ELR (cell line): ENCODE data around the gene GYPE.
"Not testable (repeated sequence)": the region's sequence is repeated elsewhere in the genome, so short reads cannot be mapped to it uniquely, and the experiment has no call there.

ENCODE experiments used
- DNase-seq: peaks from one replicate; pipeline ENCODE4 v3.0.0-alpha.2; 2015; ENCODE audit warnings: low read depth

The GYPE gene

DNA sequence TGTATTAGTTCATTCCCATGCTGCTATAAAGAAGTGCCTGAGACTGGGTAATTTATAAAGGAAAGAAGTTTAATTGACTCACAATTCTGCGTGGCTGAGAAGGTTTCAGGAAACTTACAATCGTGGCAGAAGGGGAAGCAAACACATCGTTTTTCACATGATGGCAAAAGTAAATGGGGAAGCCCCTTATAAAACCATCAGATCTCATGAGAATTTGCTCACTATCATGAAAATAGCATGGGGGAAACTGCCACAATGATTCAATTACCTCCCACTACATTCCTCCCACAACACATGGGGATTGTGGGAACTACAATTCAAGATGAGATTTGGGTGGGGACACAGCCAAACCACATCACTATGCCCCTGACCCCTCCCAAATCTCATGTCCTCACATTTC is 35.4 kb downstream of the GYPE start:
- DNase-seq: not testable (repeated sequence)

DNA sequence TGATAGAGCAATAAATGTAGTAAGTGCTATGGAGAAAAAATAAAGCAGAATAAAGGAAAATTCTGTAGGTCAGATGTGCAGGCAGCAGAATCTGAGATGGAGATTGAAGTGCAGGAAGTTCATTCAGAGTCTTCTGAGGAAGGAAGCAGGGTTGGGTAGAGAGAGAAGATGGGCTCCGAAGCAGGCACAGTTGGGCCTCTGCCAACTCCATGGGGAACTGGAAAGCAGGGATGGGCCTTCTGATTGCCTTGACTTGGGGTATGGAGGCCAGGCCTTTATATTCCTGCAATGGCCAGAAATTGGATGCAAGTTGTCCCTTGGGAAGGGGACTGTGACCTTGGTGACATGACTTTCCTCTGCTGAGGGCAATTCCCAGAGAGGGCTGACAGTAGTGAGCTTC is 42.6 kb downstream of the GYPE start:
- not testable (repeated sequence) for DNase-seq

DNA sequence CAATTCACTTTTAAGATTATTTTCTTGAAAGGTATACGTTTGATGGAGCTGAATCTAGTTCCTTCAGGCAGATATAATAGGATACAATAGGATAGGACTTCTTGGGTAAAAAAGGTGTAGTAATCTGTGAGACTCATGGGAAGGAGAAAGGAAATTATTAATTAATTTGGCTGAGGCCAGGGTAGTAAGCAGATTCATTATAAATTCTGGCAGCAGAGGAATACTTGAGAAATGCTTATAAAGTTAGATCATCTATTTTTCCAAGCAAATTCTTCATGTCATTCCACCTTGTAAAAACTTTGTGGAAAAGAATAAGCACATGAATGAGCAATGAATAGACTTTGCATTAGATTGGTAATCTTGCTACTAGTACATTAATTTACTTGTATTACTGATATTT is 46.9 kb downstream of the GYPE start:
- DNase-seq: no peak

DNA sequence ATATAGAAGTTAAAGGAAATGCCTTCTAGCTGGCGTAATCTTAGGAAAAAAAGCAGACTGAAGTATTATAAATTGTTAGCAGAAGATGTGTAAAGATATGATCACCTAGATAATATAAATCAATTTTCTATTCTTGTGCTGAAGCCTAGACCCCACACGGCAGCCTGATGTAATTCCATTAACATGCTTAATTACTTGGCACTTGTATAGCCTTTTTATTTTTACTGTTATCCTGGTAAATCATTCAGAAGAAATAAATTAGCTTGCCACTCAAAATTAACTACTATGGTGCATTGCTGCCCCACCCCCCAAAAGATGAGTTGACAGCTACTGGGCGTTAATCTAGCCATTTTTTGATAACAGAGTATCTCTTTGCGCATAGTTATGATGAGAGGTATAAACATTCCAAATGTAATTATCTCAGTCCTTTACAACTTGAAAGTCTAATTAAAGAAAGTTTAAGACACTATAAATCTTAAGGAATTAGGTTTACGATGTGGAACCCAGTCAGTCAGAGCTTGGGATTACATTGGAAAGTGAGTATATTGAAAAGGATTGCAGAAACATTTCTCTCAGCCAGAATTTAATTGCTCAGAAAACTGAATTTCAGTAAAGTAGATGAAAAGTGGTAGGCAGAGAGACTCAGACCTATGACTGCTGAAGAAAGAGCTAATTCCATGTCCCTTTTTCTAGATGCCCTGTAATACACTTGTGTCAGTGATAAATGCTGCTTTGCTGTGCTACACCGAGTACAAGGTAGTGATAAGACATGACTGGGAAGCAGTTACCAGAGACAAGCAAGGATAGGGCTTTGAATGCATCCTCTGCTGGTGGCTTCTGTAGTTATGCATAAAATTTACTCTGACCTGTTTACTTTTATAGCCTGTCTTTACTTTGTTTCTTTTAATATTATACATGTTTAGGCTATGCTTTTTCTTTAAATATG is 47.7 kb downstream of the GYPE start:
- DNase-seq: not testable (repeated sequence)

DNA sequence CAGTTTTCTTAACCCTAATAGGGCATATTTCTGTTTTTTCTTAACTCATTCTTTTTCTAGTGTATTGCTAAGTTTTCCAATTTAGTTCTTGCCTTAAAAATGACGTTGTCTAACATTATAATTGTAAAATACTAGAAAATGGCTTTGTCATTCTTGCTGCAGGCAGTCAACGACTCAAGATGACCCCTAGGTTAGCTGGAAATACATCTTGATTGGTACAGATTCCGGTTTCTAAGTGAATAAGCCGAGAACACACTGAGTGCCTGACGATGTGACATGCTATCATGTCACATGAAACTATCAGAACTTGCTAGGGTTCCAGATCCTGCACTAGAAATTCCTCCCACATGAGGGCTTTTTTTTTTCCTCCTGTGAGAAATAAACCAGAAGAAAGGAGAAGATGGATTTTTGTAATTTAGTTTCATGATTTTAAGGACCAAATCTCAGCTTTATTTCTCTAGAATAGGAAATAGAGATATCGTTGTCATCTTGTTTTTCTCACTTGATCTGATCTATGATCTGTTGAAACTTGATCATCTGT is 49.3 kb downstream of the GYPE start:
- DNase-seq: not testable (repeated sequence)

DNA sequence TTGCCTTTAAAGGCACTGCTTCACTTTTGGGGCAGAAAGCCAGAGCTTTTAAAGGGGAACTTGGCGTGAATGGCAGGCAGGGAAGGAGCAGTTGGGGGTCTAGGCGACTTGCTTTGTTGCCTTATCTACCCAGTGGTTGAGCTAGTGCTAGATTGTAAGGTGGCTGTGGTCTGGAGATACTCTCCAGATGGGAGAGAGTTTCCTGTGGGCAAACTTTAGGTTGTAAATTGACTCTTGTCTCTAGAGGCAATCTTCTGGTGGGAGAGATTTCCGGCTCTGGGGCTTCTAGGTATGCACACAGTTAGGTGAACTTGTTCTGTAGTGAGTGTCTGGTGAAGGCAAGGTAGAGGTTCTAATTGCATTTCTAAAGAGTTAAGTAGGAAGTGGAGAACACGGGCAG is 50.7 kb downstream of the GYPE start:
- not testable (repeated sequence) for DNase-seq

DNA sequence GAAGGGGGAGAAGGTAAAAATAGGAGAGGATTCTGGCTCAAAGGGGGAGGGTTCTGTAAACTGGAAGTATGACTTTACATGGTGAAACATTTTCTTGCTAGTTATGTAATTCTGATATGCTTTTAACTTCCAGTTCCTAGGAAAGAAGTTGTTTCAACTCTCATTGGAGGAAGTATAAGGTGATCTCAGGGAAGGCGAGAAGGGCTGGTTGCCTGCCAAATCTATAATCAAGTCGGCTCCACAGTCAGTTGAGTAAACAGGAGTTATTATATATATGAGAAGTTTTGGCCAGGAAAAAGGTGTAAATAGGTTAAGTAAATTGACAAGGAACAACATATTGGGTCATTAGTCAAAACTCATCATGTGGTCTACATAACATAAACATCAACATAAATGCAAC is 56.1 kb downstream of the GYPE start:
- DNase-seq: not testable (repeated sequence)

DNA sequence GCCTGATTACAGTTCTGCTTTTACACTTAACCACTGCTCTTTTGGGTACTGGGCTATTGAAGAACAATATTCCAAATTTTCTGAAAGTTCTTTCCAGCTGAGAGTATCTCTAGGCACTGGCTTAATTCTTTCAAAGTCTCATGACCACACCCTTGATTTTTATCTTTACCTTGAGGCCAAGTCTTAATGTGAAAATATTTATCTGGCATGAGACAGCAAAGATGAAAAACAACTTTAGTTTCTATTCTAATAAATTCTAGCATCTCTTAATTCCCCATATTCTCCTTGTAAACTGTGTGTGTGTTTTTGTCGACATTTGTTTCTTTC is 61.9 kb downstream of the GYPE start:
- not testable (repeated sequence) for DNase-seq

DNA sequence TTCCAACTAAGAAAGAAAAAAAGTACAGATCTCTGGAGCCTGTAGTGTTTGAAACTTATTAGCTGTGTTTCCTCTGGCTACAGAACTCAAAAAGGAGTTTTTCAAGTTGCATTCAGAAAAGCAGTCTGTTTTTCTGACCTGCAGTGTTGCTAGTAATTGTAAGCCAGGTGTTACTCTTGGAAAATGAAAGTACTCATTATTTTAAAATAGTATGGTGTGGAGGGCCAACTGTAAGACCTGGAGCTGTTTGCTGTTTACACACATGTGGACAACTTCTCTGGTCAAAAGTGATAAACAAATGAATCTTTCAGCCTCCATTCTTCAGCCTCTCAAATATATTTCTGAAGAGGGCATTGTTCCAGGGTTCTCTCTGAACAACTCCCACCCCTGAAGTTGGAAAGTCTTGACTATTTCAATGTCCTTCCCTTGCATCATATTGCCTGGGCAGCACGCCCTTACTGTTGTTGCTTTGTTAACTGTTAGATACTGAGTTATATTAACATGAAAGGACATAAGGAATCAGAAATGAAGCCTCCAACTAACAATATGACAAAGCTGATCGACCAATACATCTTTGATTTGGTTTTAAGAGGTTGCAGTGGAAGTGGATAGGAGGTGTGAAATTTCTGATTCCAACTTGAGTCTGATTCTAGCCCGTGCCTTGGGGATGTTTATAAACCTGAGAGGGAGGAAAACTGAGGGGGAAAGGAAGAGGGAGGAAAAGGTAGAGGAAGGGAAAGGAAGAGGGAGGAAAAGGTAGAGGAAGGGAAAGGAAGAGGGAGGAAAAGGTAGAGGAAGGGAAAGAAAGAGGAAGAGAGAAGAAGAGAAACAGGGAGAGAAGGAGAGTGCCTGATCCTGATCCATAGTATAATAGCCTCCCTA is 62.5 kb downstream of the GYPE start:
- DNase-seq: not testable (repeated sequence)

DNA sequence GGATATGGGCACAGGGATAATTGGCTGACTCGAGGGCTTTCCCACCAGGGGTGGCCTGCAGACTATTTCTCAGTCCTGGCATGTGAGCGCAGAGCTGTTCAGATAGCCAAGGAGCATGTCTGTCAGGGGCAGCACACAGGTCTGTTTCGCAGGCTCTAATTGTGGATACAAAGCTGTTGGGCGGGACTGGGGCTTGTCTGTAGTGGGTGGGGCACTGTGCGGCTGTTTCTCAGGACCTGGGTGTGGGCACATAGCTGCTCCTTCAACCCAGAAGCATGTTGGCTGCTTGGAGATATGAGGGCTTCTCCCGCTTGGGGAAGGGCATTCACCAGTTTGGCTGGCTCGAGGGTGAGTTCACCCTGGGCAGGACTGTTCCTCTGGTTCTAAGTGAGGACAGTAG is 65.9 kb downstream of the GYPE start:
- DNase-seq: not testable (repeated sequence)

DNA sequence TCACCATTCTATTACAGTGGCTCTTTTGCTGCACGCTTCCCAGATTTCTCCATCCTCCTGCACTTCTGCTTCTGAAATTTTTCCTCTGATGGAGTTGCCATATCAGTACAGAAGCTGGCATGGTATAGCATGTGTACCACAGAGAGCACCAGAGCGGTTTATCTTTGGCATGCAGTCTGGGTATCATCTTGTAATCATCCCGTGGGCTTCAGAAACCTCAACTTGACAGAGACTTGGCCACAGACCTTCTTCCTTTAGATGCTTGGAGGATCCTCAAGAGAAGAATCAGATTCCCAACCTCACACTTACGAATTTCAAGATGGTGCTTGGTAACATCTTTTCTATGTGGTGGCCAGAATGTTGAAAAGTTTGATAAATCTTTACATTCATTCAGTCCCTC is 71.2 kb downstream of the GYPE start:
- not testable (repeated sequence) for DNase-seq

DNA sequence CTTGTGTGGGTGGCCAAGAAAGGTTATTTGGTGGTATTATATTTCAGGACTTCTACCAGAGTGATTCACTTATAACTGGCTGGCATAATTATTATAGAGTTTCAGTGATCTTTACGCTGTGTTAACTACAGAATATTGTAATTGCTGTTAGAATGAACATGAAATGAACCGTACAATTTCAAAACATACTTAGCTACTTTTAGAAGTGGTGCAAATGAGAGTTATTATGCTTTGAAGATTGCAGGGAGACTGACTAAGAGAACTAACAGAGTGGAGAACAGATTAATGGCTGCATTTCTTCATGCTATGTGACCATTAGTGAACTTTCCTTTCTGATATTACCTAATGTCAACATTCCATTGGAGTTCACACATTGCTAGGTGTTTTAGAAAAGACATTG is 71.7 kb downstream of the GYPE start:
- DNase-seq: not testable (repeated sequence)

DNA sequence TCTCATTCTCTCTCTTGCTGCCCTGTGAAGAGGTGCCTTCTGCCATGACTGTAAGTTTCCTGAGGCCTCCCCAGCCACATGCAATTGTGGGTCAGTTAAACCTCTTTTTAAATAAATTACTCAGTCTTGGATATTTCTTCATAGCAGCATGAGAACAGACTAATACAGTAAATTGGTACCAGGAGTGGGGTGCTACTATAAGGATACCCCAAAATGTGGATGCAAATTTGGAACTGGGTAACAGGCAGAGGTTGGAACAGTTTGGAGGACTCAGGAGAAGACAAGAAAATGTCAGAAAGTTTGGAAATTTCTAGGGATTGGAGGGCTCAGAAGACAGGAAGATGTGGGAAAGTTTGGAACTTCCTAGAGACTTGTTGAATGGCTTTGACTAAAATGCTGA is 74.8 kb downstream of the GYPE start:
- not testable (repeated sequence) for DNase-seq

DNA sequence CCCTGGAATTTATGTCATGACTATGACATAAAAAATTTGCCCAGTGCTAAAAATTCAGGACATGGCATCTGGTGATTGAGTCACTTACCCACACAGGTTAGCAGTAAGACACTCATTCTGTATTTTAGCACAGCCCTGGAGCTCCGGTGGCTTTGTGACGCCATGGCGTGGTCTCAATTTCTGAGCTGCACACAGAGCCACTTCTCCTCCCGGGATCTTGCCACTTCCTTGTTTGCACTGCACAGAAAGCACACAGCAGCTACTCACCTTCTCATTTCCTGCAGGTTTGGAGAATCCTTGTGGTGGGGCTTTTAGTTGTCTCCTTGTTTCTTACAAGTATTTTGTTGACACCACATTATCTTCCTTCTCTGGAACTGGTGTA is 76.1 kb downstream of the GYPE start:
- DNase-seq: not testable (repeated sequence)
